H9 (cell line): ENCODE data around the gene RPL10A. TPM values are rescaled to one million over a fixed set of nuclear protein-coding genes. Genes with fewer than 3 reads are reported as not detected.
A peak's percentile ranks its signal among the peaks of the same experiment; 100 is the strongest.

ENCODE experiments used
- DNase-seq: peaks from one replicate; pipeline ENCODE4 v3.0.0-alpha.2; 2017
- H2AFZ ChIP-seq: one replicate; pipeline ENCODE4 v1.6.1; 2013; ENCODE audit warnings: mild to moderate bottlenecking, low read length, control low read depth, moderate library complexity
- H2AK5ac ChIP-seq: 2 replicates; pipeline ENCODE4 v1.6.1; 2013; ENCODE audit warnings: low read length, control low read depth, mixed read lengths; ENCODE audit not compliant: insufficient read length
- H2BK120ac ChIP-seq: one replicate; pipeline ENCODE4 v1.6.1; 2013; ENCODE audit warnings: low read depth, mild to moderate bottlenecking, low read length, control low read depth, inconsistent platforms; ENCODE audit not compliant: poor library complexity, severe bottlenecking
- H2BK12ac ChIP-seq: 2 replicates; pipeline ENCODE4 v1.6.1; 2013; ENCODE audit warnings: low read length, control low read depth, mixed read lengths, low read depth; ENCODE audit not compliant: insufficient read length
- H2BK15ac ChIP-seq: 2 replicates; pipeline ENCODE4 v1.6.1; 2013; ENCODE audit warnings: low read depth, low read length, control low read depth
- H2BK20ac ChIP-seq: one replicate; pipeline ENCODE4 v1.6.1; 2013; ENCODE audit warnings: low read depth, mild to moderate bottlenecking, low read length, control low read depth, inconsistent platforms; ENCODE audit not compliant: poor library complexity, severe bottlenecking
- H2BK5ac ChIP-seq: 2 replicates; pipeline ENCODE4 v1.6.1; 2013; ENCODE audit warnings: low read length, control low read depth, mixed read lengths; ENCODE audit not compliant: insufficient read length
- H3K14ac ChIP-seq: 2 replicates; pipeline ENCODE4 v1.6.1; 2013; ENCODE audit warnings: low read length, control low read depth; ENCODE audit not compliant: insufficient read depth
- H3K18ac ChIP-seq: 2 replicates; pipeline ENCODE4 v1.6.1; 2013; ENCODE audit warnings: low read depth, mild to moderate bottlenecking, mixed read lengths, low read length, control low read depth; ENCODE audit not compliant: insufficient read length
- H3K23ac ChIP-seq: 2 replicates; pipeline ENCODE4 v1.6.1; 2013; ENCODE audit warnings: low read length, control low read depth, mixed read lengths, low read depth; ENCODE audit not compliant: insufficient read length
- H3K23me2 ChIP-seq: 2 replicates; pipeline ENCODE4 v1.6.1; 2013; ENCODE audit warnings: low read depth, mild to moderate bottlenecking, mixed read lengths, low read length, control low read depth; ENCODE audit not compliant: insufficient read length, poor library complexity, severe bottlenecking
- H3K27ac ChIP-seq: 2 replicates; pipeline ENCODE4 v1.5.1; 2013; ENCODE audit warnings: low read length, control low read depth, mixed read lengths, low read depth; ENCODE audit not compliant: insufficient read length
- H3K27me3 ChIP-seq: 2 replicates; pipeline ENCODE4 v1.6.1; 2013; ENCODE audit warnings: low read length, control low read depth, inconsistent platforms; ENCODE audit not compliant: insufficient read depth
- H3K4ac ChIP-seq: 2 replicates; pipeline ENCODE4 v1.6.1; 2013; ENCODE audit warnings: low read depth, mild to moderate bottlenecking, control low read depth, inconsistent platforms, low read length, moderate library complexity
- H3K4me1 ChIP-seq: 2 replicates; pipeline ENCODE4 v1.6.1; 2013; ENCODE audit warnings: low read length, control low read depth, inconsistent platforms; ENCODE audit not compliant: insufficient read depth
- H3K4me2 ChIP-seq: 2 replicates; pipeline ENCODE4 v1.6.1; 2013; ENCODE audit warnings: low read length, control low read depth, mixed read lengths; ENCODE audit not compliant: insufficient read length, insufficient read depth
- H3K56ac ChIP-seq: 2 replicates; pipeline ENCODE4 v1.6.1; 2013; ENCODE audit warnings: low read depth, mild to moderate bottlenecking, mixed read lengths, low read length, control low read depth; ENCODE audit not compliant: insufficient read length
- H3K79me1 ChIP-seq: 2 replicates; pipeline ENCODE4 v1.6.1; 2013; ENCODE audit warnings: low read depth, mild to moderate bottlenecking, moderate library complexity, low read length, control low read depth, inconsistent platforms; ENCODE audit not compliant: insufficient read depth, poor library complexity, severe bottlenecking
- H3K79me2 ChIP-seq: 2 replicates; pipeline ENCODE4 v1.6.1; 2013; ENCODE audit warnings: low read length, control low read depth, inconsistent platforms; ENCODE audit not compliant: insufficient read depth
- H3K9ac ChIP-seq: 2 replicates; pipeline ENCODE4 v1.6.1; 2013; ENCODE audit warnings: low read length, control low read depth, mixed read lengths; ENCODE audit not compliant: insufficient read length; ENCODE audit errors: extremely low read depth
- H3K9me3 ChIP-seq: one replicate; pipeline ENCODE4 v1.6.1; 2013; ENCODE audit warnings: low read depth, low read length, inconsistent platforms; ENCODE audit not compliant: control insufficient read depth
- H3T11ph ChIP-seq: one replicate; pipeline ENCODE4 v1.6.1; 2013; ENCODE audit warnings: mild to moderate bottlenecking, low read length, control low read depth, inconsistent platforms
- H4K20me1 ChIP-seq: one replicate; pipeline ENCODE4 v1.6.1; 2013; ENCODE audit not compliant: control insufficient read depth, insufficient read length, insufficient read depth
- H4K5ac ChIP-seq: 2 replicates; pipeline ENCODE4 v1.6.1; 2013; ENCODE audit warnings: low read depth, mild to moderate bottlenecking, mixed read lengths, low read length, control low read depth; ENCODE audit not compliant: insufficient read length
- H4K8ac ChIP-seq: replicated peaks from 2 replicates; pipeline ENCODE4 v1.6.1; 2013; ENCODE audit warnings: low read length, control low read depth, mixed read lengths, low read depth; ENCODE audit not compliant: insufficient read length
- H4K91ac ChIP-seq: 2 replicates; pipeline ENCODE4 v1.6.1; 2013; ENCODE audit warnings: low read depth, mild to moderate bottlenecking, moderate library complexity, mixed read lengths, low read length, control low read depth; ENCODE audit not compliant: insufficient read length
- H3K27ac Mint-ChIP-seq, 3 experiments: 2 replicates in 2 of 3; 3 replicates in 1 of 3; pipeline ENCODE4 v1.8.0; 2020 to 2021; ENCODE audit warnings: mixed read lengths in 3 of 3, mild to moderate bottlenecking in 1 of 3, moderate library complexity in 1 of 3
- H3K27me3 Mint-ChIP-seq: 2 replicates; pipeline ENCODE4 v1.8.0; 2021; ENCODE audit warnings: low read depth, mild to moderate bottlenecking, moderate library complexity, mixed read lengths
- H3K36me3 Mint-ChIP-seq, 3 experiments: 2 replicates in 2 of 3; 3 replicates in 1 of 3; pipeline ENCODE4 v1.8.0; 2020 to 2021; ENCODE audit warnings: low read depth in 3 of 3, mixed read lengths in 3 of 3; ENCODE audit not compliant: insufficient read depth in 1 of 3
- H3K4me1 Mint-ChIP-seq, 2 experiments: 2 replicates each; pipeline ENCODE4 v1.8.0; 2020; ENCODE audit warnings: mixed read lengths in 2 of 2
- H3K4me3 Mint-ChIP-seq, 2 experiments: 2 replicates in 1 of 2; 3 replicates in 1 of 2; pipeline ENCODE4 v1.8.0; 2020 to 2021; ENCODE audit warnings: mild to moderate bottlenecking in 2 of 2, mixed read lengths in 2 of 2, moderate library complexity in 1 of 2
- H3K9me3 Mint-ChIP-seq, 2 experiments: 2 replicates in 1 of 2; 3 replicates in 1 of 2; pipeline ENCODE4 v1.8.0; 2020; ENCODE audit warnings: mild to moderate bottlenecking in 2 of 2, mixed read lengths in 2 of 2, moderate library complexity in 1 of 2
- CTCF ChIP-seq: fragments of 200-600 bp; sonication (generic); conservative IDR thresholded peaks from 3 replicates; pipeline ENCODE4 v1.8.0; 2021; ENCODE audit warnings: antibody characterized with exemption, mild to moderate bottlenecking
- WGBS: extraction: QIAGEN DNeasy Blood & Tissue Kit; methylation state at CpG from one replicate; pipeline ENCODE4 v1.1.7; 2013; ENCODE audit warnings: missing lambda C conversion rate, low lambda C conversion rate, mixed read lengths; ENCODE audit not compliant: insufficient read length; ENCODE audit errors: extremely low coverage; 5-methylcytosine and 5-hydroxymethylcytosine counted together
- total RNA-seq: library from RNA; stranded (reverse); gene quantifications from 2 replicates; pipeline ENCODE4 v1.2.1, GENCODE V29; 2021

The RPL10A gene
- total RNA-seq, 1 experiment from 2014 or later: 1,830 TPM

- H3K79me1 ChIP-seq: no peaks in the 10 kb centered on the region
- H4K5ac ChIP-seq: no peak overlapping the region
- H2BK15ac ChIP-seq: no peak overlapping the region
- H4K20me1 ChIP-seq: peaks cover 3% of the 10 kb centered on the region
- H3K9ac ChIP-seq: no peak overlapping the region
- no peaks in the 10 kb centered on the region for H3K9me3 ChIP-seq
- WGBS: no CpG with 5 or more reads among the region's 7 CpGs
- no peaks in the 10 kb centered on the region; the same call in 1 of the 2 replicates for H3K27me3 ChIP-seq
- peaks cover 65 to 72% of the 10 kb centered on the region in 2 experiments for H3K4me1 Mint-ChIP-seq
- H3K27me3 Mint-ChIP-seq: peaks cover 13% of the 10 kb centered on the region
- peaks cover 18% of the 10 kb centered on the region; the same call in 1 of the 2 replicates for H3K4me1 ChIP-seq
- no peak overlapping the region for H4K8ac ChIP-seq
- H2AK5ac ChIP-seq: no peak overlapping the region
- H3K27ac Mint-ChIP-seq: peak overlapping the region; percentile 39 to 78 (median 68); a peak in 4 of 7 replicates
- no peak overlapping the region for H2BK12ac ChIP-seq
- no peak overlapping the region for H2BK120ac ChIP-seq
- peak overlapping the region in 1 of 2 experiments; percentile 65; a peak in 4 of 5 replicates for H3K4me3 Mint-ChIP-seq
- H3K79me2 ChIP-seq: peaks cover 2% of the 10 kb centered on the region; the same call in 1 of the 2 replicates
- no peak overlapping the region for H3T11ph ChIP-seq
- no peak overlapping the region for H2BK5ac ChIP-seq
- H3K18ac ChIP-seq: peak overlapping the region; percentile 43
- no peak overlapping the region for H2BK20ac ChIP-seq
- H2AFZ ChIP-seq: no peak overlapping the region
- no peak overlapping the region for H3K27ac ChIP-seq
- no peak for TF ChIP-seq CTCF
- DNase-seq: no peak
- no peak overlapping the region for H3K4me2 ChIP-seq
- no peaks in the 10 kb centered on the region; a peak in 1 of 5 replicates for H3K9me3 Mint-ChIP-seq
- no peak overlapping the region for H3K4ac ChIP-seq
- H3K36me3 Mint-ChIP-seq: no peaks in the 10 kb centered on the region; a peak in 1 of 7 replicates
- H4K91ac ChIP-seq: no peak overlapping the region
- no peak overlapping the region for H3K23ac ChIP-seq
- H3K14ac ChIP-seq: peak overlapping the region; percentile 56
- no peak overlapping the region for H3K56ac ChIP-seq
- H3K23me2 ChIP-seq: peaks cover 11% of the 10 kb centered on the region
Measured at GRCh38 chr6:35492258-35492973, 24.2 kb downstream of the RPL10A start.
